Measurements from ENCODE around the gene PGRMC1. TPM values are rescaled to one million over a fixed set of nuclear protein-coding genes. Genes with fewer than 3 reads are reported as not detected.

Gene PGRMC1
- total and polyA plus RNA-seq, 2 experiments from 2014 or later = 163 to 307 TPM

DNA sequence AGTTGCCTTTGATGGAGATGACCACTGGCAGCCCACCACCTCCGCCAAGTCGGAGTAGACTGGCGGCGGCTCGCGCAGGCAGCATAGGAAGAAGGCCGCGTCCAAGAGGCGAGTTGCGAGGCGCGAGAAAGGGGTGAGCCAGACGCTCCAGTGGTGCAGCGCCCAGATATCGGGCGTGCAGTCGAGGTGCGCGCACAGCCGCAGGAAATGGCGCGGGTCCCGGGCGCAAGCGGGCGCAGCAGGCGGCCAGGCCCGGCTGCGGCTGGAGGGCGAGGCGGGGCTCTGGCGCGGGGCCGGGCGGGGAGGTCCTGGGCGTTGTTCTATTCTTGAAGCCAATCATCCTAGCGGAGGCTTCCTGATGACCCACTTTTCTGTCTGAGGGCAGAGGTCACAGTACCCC, 13.2 kb upstream of the PGRMC1 start:
- 96% methylated on average over 37 of the region's 37 CpGs for WGBS (ENCODE audit: low lambda C conversion rate, missing lambda C conversion rate)
- TF ChIP-seq EZH2 (IDR thresholded peaks at IDR 0.05; ENCODE audit: borderline replicate concordance) (no peak), EZH2phosphoT487 (IDR thresholded peaks at IDR 0.05; ENCODE audit: low read depth, severe bottlenecking, unreplicated experiment) (no peak)
- no peak overlapping the region for H3K27ac ChIP-seq

GRCh38 chrX:119223783-119224182, 12.3 kb upstream of the PGRMC1 start:
- no peak for DNase-seq (ENCODE audit: low spot score)
- Histone ChIP-seq H3K27me3 (no peaks in the 10 kb centered on the region), H3K27ac (no peak overlapping the region), H3K9me2 (replicated peaks; ENCODE audit: insufficient read depth) (no peaks in the 10 kb centered on the region), H3K4me2 (no peak overlapping the region), H3K4me1 (ENCODE audit: insufficient read depth) (no peaks in the 10 kb centered on the region), H3K4me3 (no peak overlapping the region), H3K79me2 (no peaks in the 10 kb centered on the region), H3K36me3 (replicated peaks; ENCODE audit: insufficient read depth, low read depth) (no peaks in the 10 kb centered on the region), H3K9me3 (ENCODE audit: low read depth) (peaks cover 4% of the 10 kb centered on the region), H2AFZ (no peak overlapping the region), H4K20me1 (ENCODE audit: insufficient read depth, poor library complexity, severe bottlenecking) (no peaks in the 10 kb centered on the region)
- TF ChIP-seq EZH2 (IDR thresholded peaks at IDR 0.05; ENCODE audit: borderline replicate concordance) = no peak
- TF ChIP-seq, protein P1, sequence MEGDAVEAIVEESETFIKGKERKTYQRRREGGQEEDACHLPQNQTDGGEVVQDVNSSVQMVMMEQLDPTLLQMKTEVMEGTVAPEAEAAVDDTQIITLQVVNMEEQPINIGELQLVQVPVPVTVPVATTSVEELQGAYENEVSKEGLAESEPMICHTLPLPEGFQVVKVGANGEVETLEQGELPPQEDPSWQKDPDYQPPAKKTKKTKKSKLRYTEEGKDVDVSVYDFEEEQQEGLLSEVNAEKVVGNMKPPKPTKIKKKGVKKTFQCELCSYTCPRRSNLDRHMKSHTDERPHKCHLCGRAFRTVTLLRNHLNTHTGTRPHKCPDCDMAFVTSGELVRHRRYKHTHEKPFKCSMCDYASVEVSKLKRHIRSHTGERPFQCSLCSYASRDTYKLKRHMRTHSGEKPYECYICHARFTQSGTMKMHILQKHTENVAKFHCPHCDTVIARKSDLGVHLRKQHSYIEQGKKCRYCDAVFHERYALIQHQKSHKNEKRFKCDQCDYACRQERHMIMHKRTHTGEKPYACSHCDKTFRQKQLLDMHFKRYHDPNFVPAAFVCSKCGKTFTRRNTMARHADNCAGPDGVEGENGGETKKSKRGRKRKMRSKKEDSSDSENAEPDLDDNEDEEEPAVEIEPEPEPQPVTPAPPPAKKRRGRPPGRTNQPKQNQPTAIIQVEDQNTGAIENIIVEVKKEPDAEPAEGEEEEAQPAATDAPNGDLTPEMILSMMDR (IDR thresholded peaks at IDR 0.05; ENCODE audit: poor library complexity) = no peak

More for the DNA sequence above, 13.2 kb upstream of the PGRMC1 start:
- no peak overlapping the region for H3K4me3 ChIP-seq
- no peaks in the 10 kb centered on the region for H3K9me2 ChIP-seq (replicated peaks; ENCODE audit: insufficient read depth)
- H3K4me2 ChIP-seq = no peak overlapping the region
- no peaks in the 10 kb centered on the region for H4K20me1 ChIP-seq (ENCODE audit: insufficient read depth, poor library complexity, severe bottlenecking)
- no peaks in the 10 kb centered on the region for H3K4me1 ChIP-seq (ENCODE audit: insufficient read depth)
- no peaks in the 10 kb centered on the region for H3K79me2 ChIP-seq
- H3K27me3 ChIP-seq = no peaks in the 10 kb centered on the region
- DNase-seq (ENCODE audit: low spot score) = no peak
- H3K36me3 ChIP-seq (replicated peaks; ENCODE audit: insufficient read depth, low read depth) = no peaks in the 10 kb centered on the region
- no peak overlapping the region for H2AFZ ChIP-seq
- H3K9me3 ChIP-seq (ENCODE audit: low read depth) = peaks cover 4% of the 10 kb centered on the region

- DNase-seq (ENCODE audit: low spot score) = no peak
Measured at GRCh38 chrX:119226446-119226845, 9.6 kb upstream of the PGRMC1 start.

GRCh38 chrX:119228512-119229252, 7.4 kb upstream of the PGRMC1 start:
- Histone ChIP-seq H4K20me1 (ENCODE audit: insufficient read depth, poor library complexity, severe bottlenecking) (no peaks in the 10 kb centered on the region), H3K4me3 (no peak overlapping the region), H3K27ac (no peak overlapping the region), H2AFZ (no peak overlapping the region), H3K27me3 (no peaks in the 10 kb centered on the region), H3K9me2 (replicated peaks; ENCODE audit: insufficient read depth) (no peaks in the 10 kb centered on the region), H3K4me1 (ENCODE audit: insufficient read depth) (no peaks in the 10 kb centered on the region), H3K36me3 (replicated peaks; ENCODE audit: insufficient read depth, low read depth) (no peaks in the 10 kb centered on the region), H3K79me2 (no peaks in the 10 kb centered on the region), H3K4me2 (no peak overlapping the region), H3K9me3 (ENCODE audit: low read depth) (no peaks in the 10 kb centered on the region)
- TF ChIP-seq EZH2 (IDR thresholded peaks at IDR 0.05; ENCODE audit: borderline replicate concordance) = no peak
- TF ChIP-seq, protein P1 (IDR thresholded peaks at IDR 0.05; ENCODE audit: poor library complexity) = no peak
- TF ChIP-seq EZH2phosphoT487 (IDR thresholded peaks at IDR 0.05; ENCODE audit: low read depth, severe bottlenecking, unreplicated experiment) = no peak
- 72% methylated on average over 6 of the region's 6 CpGs for WGBS (ENCODE audit: low lambda C conversion rate, missing lambda C conversion rate)
- peak; percentile 23 for DNase-seq (ENCODE audit: low spot score)

More at GRCh38 chrX:119226446-119226845, 9.6 kb upstream of the PGRMC1 start:
- Histone ChIP-seq H3K4me1 (ENCODE audit: insufficient read depth) (no peaks in the 10 kb centered on the region), H3K9me3 (ENCODE audit: low read depth) (peaks cover 4% of the 10 kb centered on the region), H3K4me3 (no peak overlapping the region), H3K79me2 (no peaks in the 10 kb centered on the region), H3K9me2 (replicated peaks; ENCODE audit: insufficient read depth) (no peaks in the 10 kb centered on the region), H3K36me3 (replicated peaks; ENCODE audit: insufficient read depth, low read depth) (no peaks in the 10 kb centered on the region), H3K27me3 (no peaks in the 10 kb centered on the region), H2AFZ (no peak overlapping the region), H4K20me1 (ENCODE audit: insufficient read depth, poor library complexity, severe bottlenecking) (no peaks in the 10 kb centered on the region), H3K4me2 (no peak overlapping the region), H3K27ac (no peak overlapping the region)
- 58% methylated on average over 3 of the region's 3 CpGs for WGBS (ENCODE audit: low lambda C conversion rate, missing lambda C conversion rate)
- TF ChIP-seq, protein P1 (IDR thresholded peaks at IDR 0.05; ENCODE audit: poor library complexity) = no peak
- TF ChIP-seq EZH2 (IDR thresholded peaks at IDR 0.05; ENCODE audit: borderline replicate concordance) = no peak

Data from hepatocyte (in vitro differentiated cells).